ENCODE results near the gene LEF1.

The LEF1 gene

DNA sequence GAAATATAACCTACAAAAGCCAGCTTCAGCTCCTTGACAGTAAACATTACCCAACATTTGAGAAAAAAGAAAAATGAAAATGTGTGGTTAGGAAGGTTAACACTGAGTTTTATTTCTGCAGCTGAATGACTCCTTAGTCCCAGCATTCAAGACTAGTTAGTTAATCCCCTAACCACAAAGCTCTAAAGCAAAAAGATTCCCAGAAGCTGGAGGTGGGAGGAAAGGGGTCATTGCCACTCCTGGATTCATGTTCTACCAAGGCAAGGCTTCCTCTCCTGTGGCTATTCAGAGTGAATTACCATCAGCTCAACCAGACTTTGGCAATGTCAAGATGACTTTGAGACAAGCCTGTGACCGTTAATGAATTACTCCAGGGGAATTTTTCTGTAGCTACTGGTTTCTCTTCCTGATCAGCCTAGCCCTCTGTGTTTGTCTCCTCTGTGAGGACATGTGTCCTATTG is 115.5 kb downstream of the LEF1 start:
- TF ChIP-seq, protein P1, sequence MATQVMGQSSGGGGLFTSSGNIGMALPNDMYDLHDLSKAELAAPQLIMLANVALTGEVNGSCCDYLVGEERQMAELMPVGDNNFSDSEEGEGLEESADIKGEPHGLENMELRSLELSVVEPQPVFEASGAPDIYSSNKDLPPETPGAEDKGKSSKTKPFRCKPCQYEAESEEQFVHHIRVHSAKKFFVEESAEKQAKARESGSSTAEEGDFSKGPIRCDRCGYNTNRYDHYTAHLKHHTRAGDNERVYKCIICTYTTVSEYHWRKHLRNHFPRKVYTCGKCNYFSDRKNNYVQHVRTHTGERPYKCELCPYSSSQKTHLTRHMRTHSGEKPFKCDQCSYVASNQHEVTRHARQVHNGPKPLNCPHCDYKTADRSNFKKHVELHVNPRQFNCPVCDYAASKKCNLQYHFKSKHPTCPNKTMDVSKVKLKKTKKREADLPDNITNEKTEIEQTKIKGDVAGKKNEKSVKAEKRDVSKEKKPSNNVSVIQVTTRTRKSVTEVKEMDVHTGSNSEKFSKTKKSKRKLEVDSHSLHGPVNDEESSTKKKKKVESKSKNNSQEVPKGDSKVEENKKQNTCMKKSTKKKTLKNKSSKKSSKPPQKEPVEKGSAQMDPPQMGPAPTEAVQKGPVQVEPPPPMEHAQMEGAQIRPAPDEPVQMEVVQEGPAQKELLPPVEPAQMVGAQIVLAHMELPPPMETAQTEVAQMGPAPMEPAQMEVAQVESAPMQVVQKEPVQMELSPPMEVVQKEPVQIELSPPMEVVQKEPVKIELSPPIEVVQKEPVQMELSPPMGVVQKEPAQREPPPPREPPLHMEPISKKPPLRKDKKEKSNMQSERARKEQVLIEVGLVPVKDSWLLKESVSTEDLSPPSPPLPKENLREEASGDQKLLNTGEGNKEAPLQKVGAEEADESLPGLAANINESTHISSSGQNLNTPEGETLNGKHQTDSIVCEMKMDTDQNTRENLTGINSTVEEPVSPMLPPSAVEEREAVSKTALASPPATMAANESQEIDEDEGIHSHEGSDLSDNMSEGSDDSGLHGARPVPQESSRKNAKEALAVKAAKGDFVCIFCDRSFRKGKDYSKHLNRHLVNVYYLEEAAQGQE (IDR thresholded peaks at IDR 0.05; ENCODE audit: insufficient read depth in 1 of 2, low read depth in 2 of 2, low read length in 2 of 2): no peak
- TF ChIP-seq TAF1 (IDR thresholded peaks at IDR 0.05; ENCODE audit: borderline replicate concordance, insufficient read depth, low read length) (no peak), SIN3A (IDR thresholded peaks at IDR 0.05; ENCODE audit: borderline replicate concordance, insufficient read depth, low read length) (no peak), FOXP2 (optimal IDR thresholded peaks at IDR 0.05; ENCODE audit: borderline replicate concordance, extremely low read depth, extremely low read length, insufficient read depth) (no peak), POLR2AphosphoS5 (IDR thresholded peaks at IDR 0.05; ENCODE audit: low read depth, low read length) (no peak)

DNA sequence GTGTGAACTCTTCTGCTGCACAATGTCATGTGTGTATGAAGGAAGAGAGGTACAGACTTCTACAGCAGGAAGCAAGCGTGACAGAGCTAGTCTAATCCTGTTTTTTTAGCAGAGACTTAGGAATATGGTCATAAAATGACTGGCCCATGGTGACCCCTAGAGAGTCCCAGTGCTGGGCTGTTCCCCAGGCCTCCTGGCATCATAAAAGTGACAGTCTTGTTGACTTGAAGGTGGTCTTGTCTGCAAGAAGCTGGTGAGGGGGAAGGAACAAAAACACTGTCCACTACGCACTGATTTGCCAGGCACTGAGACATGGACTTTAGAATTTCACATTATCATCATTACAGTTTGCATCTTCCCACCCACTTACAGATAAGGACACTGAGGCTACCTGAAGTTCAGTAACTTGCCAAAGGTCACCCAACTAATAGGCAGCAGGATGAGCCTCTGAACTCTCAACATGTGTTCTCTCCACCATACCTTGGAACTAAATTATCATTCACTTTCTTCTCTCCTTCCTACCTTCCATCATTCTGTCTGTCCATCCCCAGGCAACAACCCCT is 116.1 kb downstream of the LEF1 start:
- TF ChIP-seq FOXP2 (optimal IDR thresholded peaks at IDR 0.05; ENCODE audit: borderline replicate concordance, extremely low read depth, extremely low read length, insufficient read depth) (no peak), POLR2AphosphoS5 (IDR thresholded peaks at IDR 0.05; ENCODE audit: low read depth, low read length) (no peak), TAF1 (IDR thresholded peaks at IDR 0.05; ENCODE audit: borderline replicate concordance, insufficient read depth, low read length) (no peak), SIN3A (IDR thresholded peaks at IDR 0.05; ENCODE audit: borderline replicate concordance, insufficient read depth, low read length) (no peak)
- TF ChIP-seq, protein P1 (IDR thresholded peaks at IDR 0.05; ENCODE audit: insufficient read depth in 1 of 2, low read depth in 2 of 2, low read length in 2 of 2): no peak

DNA sequence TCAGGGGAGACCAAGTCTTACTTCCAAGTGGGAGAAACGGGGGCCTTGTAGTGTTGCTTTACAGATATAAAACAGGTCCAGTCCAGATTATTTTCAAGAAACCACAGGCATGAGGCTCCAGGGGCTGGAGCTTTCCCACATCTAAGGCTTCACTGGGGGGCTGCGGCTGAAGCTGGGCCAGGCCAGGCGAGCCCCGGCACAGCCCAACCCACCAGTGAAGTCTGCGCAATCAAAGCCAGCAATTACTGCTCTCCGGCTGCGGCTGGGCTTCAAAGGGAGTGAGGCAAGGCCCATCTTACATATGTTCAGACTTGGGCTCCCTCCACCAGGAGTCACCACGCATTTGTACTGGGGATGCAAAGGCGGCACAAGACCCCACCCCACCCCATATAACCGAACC is 117.4 kb downstream of the LEF1 start:
- TF ChIP-seq, protein P1 (IDR thresholded peaks at IDR 0.05; ENCODE audit: insufficient read depth in 1 of 2, low read depth in 2 of 2, low read length in 2 of 2): no peak
- TF ChIP-seq POLR2AphosphoS5 (IDR thresholded peaks at IDR 0.05; ENCODE audit: low read depth, low read length) (no peak), FOXP2 (optimal IDR thresholded peaks at IDR 0.05; ENCODE audit: borderline replicate concordance, extremely low read depth, extremely low read length, insufficient read depth) (no peak), SIN3A (IDR thresholded peaks at IDR 0.05; ENCODE audit: borderline replicate concordance, insufficient read depth, low read length) (no peak), TAF1 (IDR thresholded peaks at IDR 0.05; ENCODE audit: borderline replicate concordance, insufficient read depth, low read length) (no peak)

DNA sequence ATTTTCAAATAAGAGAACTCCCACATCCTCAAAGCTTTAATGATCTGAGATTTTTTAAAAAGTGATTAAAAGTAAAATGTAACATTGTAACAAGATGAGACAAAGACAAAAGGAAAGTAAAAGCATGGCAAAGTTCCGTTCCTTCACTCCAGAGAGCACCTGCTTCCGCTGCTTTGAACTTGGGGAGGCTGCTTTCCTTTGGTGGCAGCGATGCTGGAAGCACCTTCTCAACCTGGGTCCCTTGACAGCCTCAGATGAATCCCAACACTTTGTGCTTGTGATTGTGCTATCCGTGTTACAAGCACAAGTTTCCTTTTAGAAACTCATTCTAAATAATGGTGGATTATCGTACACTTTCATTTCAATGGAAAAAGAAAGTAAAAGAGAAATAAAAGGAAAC is 119.3 kb downstream of the LEF1 start:
- TF ChIP-seq TAF1 (IDR thresholded peaks at IDR 0.05; ENCODE audit: borderline replicate concordance, insufficient read depth, low read length): no peak
- TF ChIP-seq, protein P1 (IDR thresholded peaks at IDR 0.05; ENCODE audit: insufficient read depth in 1 of 2, low read depth in 2 of 2, low read length in 2 of 2): no peak
- TF ChIP-seq POLR2AphosphoS5 (IDR thresholded peaks at IDR 0.05; ENCODE audit: low read depth, low read length): no peak
- TF ChIP-seq FOXP2 (optimal IDR thresholded peaks at IDR 0.05; ENCODE audit: borderline replicate concordance, extremely low read depth, extremely low read length, insufficient read depth): no peak
- TF ChIP-seq SIN3A (IDR thresholded peaks at IDR 0.05; ENCODE audit: borderline replicate concordance, insufficient read depth, low read length): no peak

Measured in PFSK-1 (cell line).